Fibroblast of villous mesenchyme (primary cell): Measurements from ENCODE around the gene DST. TPM values are rescaled to one million over a fixed set of nuclear protein-coding genes. Genes with fewer than 3 reads are reported as not detected.

Experiments used
- DNase-seq: peaks from one replicate; pipeline ENCODE4 v3.0.0-alpha.2; 2010; ENCODE audit warnings: low read depth
- H3K4me3 ChIP-seq: 2 replicates; pipeline ENCODE4 v1.5.1; 2011; ENCODE audit warnings: low read depth, mild to moderate bottlenecking, low read length
- total RNA-seq: library from RNA; depleted of rRNA; stranded (reverse); fragments of >200 nt; gene quantifications from 2 replicates; pipeline ENCODE4 v1.2.3, GENCODE V29; 2012
- TF ChIP-seq, protein P1 (sequence below): IDR thresholded peaks from 2 replicates; pipeline ENCODE4 v1.5.1; 2012; ENCODE audit warnings: low read depth, mild to moderate bottlenecking, low read length; ENCODE audit not compliant: insufficient read depth

DST gene
- total RNA-seq, 1 donor = 509 TPM

DNA sequence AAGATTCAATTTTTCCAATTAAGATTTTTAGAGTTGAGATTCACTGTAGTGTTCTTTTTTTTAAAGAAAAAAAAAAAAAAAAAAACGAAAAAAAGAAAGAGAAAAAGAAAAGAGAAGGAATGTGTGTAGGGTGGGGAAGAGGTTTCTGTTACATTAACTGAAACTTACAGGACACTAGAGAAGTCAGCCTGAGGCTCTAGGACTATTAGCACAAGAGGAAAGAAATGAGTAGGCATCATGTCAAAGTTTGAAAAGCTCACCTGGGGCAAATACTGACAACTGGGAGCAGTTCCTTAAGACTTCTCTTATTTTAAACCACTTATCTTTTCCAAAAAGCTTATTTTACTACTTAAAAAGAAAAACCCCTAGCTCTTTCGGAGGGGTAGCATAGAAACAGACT is 185.9 kb downstream of the DST start:
- no peak for DNase-seq
- H3K4me3 ChIP-seq = no peak overlapping the region
- TF ChIP-seq, protein P1, sequence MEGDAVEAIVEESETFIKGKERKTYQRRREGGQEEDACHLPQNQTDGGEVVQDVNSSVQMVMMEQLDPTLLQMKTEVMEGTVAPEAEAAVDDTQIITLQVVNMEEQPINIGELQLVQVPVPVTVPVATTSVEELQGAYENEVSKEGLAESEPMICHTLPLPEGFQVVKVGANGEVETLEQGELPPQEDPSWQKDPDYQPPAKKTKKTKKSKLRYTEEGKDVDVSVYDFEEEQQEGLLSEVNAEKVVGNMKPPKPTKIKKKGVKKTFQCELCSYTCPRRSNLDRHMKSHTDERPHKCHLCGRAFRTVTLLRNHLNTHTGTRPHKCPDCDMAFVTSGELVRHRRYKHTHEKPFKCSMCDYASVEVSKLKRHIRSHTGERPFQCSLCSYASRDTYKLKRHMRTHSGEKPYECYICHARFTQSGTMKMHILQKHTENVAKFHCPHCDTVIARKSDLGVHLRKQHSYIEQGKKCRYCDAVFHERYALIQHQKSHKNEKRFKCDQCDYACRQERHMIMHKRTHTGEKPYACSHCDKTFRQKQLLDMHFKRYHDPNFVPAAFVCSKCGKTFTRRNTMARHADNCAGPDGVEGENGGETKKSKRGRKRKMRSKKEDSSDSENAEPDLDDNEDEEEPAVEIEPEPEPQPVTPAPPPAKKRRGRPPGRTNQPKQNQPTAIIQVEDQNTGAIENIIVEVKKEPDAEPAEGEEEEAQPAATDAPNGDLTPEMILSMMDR = no peak

DNA sequence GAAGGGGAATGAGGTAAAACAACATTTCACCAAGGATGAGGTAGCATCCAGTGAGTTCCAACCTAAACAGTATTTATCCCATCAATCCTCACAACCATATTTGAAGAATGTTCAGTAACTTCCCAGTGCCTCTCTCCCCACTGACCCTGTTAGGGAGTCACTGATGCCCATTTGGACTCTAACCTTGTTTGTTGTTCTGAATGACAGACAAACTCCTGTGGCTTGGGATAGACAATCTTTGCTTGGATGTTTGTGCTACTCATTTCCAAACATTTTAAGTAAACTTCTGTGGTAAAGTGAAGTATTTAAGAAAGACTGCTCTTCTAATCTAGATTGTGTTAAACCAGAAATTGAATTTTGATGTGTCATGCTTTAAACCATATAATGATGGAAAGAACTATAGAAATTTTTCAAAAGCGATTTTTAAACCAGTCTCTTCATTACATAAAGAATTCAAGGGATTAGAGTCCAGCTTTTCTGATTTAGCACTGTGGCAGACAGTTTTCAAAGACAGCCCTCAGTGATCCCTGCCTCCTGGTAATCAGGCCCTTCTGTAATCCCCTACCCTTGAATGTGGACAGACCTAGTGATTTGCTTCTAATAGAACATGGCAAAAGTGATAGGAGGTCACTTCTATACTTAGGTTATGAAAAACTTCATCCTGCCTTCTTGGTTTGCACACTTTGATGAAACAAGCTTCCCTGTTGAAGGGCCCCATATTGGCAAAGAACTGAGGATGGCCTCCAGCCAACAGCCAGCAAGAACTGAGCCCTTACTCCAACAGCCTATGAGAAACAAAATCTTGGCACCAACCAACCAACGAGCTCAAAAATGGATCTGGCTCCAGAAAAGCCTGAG is 191.6 kb downstream of the DST start:
- H3K4me3 ChIP-seq = no peak overlapping the region
- TF ChIP-seq, protein P1 = no peak
- DNase-seq = peak; percentile 49

DNA sequence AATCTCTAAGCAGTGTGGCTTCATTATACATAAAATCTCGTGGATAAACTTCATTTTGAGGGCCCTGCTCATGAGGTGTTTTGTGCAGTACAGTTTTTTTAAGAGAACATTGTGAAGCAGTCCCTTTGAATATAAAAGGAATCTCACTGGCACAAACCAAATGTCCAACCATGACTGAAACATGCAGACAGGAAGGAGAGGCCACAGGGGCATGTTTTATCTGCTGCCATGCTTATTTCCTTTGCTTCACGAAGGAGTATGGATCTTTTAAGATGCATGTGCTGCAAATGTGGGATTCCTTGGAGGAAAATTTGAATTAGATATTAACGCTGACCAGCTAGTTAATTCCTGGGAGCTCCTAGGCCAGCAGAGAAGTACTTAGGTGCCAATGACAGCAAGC is 192.3 kb downstream of the DST start:
- DNase-seq = no peak
- H3K4me3 ChIP-seq = no peak overlapping the region
- TF ChIP-seq, protein P1 = no peak

DNA sequence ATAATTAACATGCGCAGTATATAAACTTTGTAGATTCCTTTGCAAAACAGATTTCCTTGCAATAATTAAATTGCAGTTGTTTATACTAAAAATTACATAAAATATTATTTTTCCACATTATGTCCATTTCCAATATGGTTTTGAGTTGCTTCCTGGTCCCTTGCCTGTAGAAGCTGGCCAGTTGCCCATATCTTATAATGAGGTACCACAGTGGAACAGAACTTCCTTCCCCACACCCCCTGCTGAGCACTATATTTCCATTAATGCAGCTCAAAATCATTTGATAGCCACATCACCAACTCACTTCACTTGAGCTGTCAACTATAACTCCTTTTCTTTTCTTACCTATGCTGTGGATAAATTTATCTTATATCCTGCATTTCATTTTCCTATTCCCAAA is 194.6 kb downstream of the DST start:
- no peak overlapping the region for H3K4me3 ChIP-seq
- DNase-seq = no peak
- TF ChIP-seq, protein P1 = no peak

DNA sequence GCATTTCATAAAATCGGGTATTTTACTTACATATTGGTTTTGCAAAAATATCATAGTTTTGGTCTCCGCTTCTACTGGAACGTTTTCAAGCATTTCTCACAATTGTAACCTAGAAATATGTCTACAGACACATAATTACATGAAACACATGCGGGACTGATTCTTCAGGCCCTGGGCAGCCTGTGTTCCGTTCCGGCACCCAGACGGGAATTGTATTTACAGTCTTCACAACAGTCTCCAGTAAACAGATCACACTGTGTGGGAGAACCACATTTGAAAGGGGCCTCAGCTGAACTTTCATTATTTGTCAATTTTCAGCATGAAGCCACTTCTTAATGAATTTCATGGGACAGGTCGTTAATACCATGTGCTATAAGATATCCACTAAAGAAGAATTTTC is 196.9 kb downstream of the DST start:
- TF ChIP-seq, protein P1 = no peak
- peak; percentile 20 for DNase-seq
- no peak overlapping the region for H3K4me3 ChIP-seq

DNA sequence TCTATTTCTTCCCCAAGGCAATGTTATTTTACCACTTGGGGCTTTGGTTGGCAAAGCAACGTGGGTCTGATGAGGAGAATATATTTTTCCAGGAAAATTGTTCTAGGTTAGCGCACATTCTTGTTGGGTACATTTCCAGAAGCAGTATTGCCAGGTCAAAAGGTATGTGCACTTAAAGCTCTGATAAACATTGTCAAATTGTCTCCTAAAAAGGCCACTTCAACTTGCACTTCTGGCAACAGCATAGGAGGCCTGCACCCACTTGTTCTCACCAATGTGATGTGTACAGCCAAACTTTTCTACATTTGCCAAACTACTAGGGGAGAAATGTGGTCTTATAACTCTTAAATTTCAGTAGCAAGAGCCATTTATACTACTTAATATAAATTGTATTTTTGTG is 197.8 kb downstream of the DST start:
- DNase-seq = no peak
- no peak overlapping the region for H3K4me3 ChIP-seq
- TF ChIP-seq, protein P1 = no peak
